ENCODE results near the gene CDK19. TPM values are rescaled to one million over a fixed set of nuclear protein-coding genes. Genes with fewer than 3 reads are reported as not detected.
A peak's percentile ranks its signal among the peaks of the same experiment; 100 is the strongest.

The CDK19 gene
- total RNA-seq, 1 donor: 17.8 TPM

DNA sequence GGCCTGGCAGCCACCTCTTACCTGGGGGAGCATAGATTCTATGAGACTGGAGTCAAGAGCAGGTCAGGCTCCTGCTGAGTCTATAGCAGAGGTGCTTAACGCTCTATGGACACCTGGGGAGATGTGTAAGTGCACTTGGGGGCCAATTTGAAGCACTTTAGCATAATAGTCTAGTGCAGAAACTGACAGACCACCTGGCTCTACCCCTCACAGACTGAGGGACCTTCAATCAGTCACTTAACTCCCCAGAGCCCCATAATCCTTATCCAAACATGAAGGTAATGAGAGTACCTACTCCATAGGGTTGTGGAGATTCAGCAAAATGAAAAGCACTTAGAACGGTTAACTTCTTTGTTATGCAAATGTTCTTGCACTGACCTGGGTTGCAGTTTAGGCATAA, 251.6 kb downstream of the CDK19 start:
- no peak for DNase-seq (ENCODE audit: low read depth)

DNA sequence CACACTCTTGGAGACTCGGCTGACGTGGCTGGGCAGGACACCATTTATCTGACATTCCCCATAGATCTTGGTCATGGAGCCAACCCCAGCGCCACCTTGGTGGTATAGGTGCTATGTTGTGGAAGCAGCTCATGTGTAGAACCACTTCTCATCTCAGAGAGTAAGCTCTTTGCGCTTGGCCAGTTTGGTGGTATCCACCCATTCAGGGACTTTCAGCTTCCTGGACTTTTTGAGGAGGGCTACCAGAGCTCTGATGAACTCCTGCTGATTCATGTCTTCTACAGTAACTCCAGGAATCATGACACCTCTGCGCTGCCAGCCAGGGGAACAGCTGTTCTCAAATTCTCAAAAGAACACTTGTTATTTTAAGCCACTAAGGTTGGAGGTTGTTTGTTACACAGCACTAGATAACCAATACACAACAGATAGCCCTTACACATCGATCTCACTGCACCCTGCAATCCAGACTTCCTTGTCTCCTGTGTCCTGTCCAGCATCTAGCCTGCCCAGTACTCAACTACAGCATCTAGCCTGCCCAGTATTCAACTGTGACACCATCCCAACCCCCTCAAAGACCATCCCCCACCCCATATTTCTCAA, 252.9 kb downstream of the CDK19 start:
- no peak overlapping the region for H3K4me3 ChIP-seq (ENCODE audit: low read depth, low read length)
- TF ChIP-seq, protein P1, sequence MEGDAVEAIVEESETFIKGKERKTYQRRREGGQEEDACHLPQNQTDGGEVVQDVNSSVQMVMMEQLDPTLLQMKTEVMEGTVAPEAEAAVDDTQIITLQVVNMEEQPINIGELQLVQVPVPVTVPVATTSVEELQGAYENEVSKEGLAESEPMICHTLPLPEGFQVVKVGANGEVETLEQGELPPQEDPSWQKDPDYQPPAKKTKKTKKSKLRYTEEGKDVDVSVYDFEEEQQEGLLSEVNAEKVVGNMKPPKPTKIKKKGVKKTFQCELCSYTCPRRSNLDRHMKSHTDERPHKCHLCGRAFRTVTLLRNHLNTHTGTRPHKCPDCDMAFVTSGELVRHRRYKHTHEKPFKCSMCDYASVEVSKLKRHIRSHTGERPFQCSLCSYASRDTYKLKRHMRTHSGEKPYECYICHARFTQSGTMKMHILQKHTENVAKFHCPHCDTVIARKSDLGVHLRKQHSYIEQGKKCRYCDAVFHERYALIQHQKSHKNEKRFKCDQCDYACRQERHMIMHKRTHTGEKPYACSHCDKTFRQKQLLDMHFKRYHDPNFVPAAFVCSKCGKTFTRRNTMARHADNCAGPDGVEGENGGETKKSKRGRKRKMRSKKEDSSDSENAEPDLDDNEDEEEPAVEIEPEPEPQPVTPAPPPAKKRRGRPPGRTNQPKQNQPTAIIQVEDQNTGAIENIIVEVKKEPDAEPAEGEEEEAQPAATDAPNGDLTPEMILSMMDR (IDR thresholded peaks at IDR 0.05; ENCODE audit: insufficient read depth, low read length): no peak
- DNase-seq (ENCODE audit: low read depth): no peak

More for the DNA sequence above, 251.6 kb downstream of the CDK19 start:
- H3K4me3 ChIP-seq (ENCODE audit: low read depth, low read length): no peak overlapping the region
- TF ChIP-seq, protein P1 (IDR thresholded peaks at IDR 0.05; ENCODE audit: insufficient read depth, low read length): no peak

DNA sequence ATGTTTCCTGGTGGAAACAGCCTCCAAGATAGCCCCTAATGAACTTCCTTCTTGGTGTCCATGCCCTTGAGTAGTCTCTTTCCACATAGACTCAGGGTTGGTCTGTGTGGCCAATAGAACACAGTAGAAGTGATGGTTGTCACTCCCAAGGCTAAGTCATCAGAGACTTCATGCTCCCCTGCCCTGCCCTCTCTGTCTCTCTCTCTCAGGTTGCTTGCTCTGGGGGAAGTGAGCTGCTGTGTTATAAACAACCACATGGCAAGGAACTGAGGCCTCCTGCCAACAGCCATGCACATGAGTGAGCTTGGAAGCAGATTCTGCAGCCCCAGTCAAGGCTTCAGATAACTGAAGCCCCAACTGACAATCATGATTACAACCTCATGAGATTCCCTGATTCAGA, 253.6 kb downstream of the CDK19 start:
- DNase-seq (ENCODE audit: low read depth): no peak
- no peak overlapping the region for H3K4me3 ChIP-seq (ENCODE audit: low read depth, low read length)
- TF ChIP-seq, protein P1 (IDR thresholded peaks at IDR 0.05; ENCODE audit: insufficient read depth, low read length): no peak

DNA sequence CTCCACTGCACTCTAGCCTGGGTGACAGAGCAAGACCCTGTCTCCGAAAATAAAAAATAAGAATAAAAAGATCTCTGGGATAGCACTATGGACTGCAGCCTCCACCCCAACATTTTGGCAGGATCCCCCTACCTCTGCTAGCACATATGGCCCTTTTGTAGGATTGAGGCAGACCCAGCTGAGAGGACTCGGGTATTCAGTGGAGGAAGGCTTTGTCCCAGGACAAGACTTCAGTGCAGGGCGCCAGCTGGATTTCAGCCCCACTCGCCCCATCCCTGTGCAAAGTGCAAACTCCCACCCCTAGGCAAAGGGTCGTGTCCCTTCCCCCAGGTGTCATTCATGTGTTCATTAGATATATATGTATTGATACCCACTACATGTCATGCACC, 254.3 kb downstream of the CDK19 start:
- TF ChIP-seq, protein P1 (IDR thresholded peaks at IDR 0.05; ENCODE audit: insufficient read depth, low read length): no peak
- no peak for DNase-seq (ENCODE audit: low read depth)
- no peak overlapping the region for H3K4me3 ChIP-seq (ENCODE audit: low read depth, low read length)

DNA sequence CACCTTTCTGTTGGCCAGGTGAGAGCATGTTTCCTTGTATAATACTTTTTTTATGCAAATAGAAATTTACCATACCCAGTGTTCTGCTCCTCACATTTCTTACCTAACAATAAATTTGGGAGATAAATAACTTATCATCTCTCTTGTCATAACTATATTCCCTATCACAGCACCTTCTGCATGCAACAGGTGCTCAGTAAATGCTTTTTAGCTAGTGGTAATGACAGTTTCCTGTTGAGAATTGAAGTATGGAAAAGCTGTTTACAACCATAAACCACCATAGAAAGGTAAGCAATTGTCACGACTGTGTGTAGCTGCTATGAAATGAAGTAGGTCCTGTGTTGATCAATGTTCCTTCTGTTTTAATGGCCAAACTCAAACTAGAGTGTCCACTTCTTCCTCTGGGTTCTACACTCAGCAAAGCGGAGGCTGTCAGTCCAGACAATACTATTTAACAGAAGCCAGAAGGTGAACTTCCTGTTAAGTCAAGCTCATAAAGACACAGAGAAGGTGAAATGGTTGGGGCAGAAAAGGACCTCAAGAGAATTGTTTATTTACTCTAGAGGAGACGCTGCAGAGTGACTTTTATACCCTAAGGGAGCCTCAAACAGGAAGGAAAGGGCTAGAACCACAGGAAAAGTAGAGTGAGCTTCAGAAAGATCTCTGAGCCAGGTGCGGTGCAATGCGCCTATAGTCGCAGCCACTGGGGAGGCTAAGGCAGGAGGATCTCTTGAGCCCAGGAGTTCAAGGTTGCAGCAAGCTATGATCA, 254.8 kb downstream of the CDK19 start:
- H3K4me3 ChIP-seq (ENCODE audit: low read depth, low read length): no peak overlapping the region
- TF ChIP-seq, protein P1 (IDR thresholded peaks at IDR 0.05; ENCODE audit: insufficient read depth, low read length): no peak
- DNase-seq (ENCODE audit: low read depth): no peak

Small RNA genes within 50 kb of the gene (small RNA-seq; reads per million reads assigned to genes)
- not detected for gene RNU6-1115P
- not detected for gene RNU6-957P
- gene SNORA40C: 0.83 reads per million, percentile 22 among the genes with 10 or more reads in this experiment

Other genes with a start within 250 kb of the CDK19 start
- 61.1 and 99.1 TPM in 2 replicates for gene AMD1, start 59.3 kb upstream of the CDK19 start, total RNA-seq (ENCODE audit: low replicate concordance)
- gene GTF3C6, start 143.2 kb upstream of the CDK19 start, total RNA-seq (ENCODE audit: low replicate concordance): 37.0 and 77.0 TPM in 2 replicates
- gene RPF2, start 166.6 kb upstream of the CDK19 start, total RNA-seq (ENCODE audit: low replicate concordance): 24.9 and 51.5 TPM in 2 replicates